ENCODE data around the gene ARL2.

Gene ARL2

GRCh38 chr11:65064847-65065240 lies 50.9 kb downstream of the ARL2 start:
- no peak overlapping the region for H3K4me3 ChIP-seq (ENCODE audit: low read length)
- TF ChIP-seq CTCF (conservative IDR thresholded peaks at IDR 0.05; ENCODE audit: low read depth, low read length) = no peak
- DNase-seq (ENCODE audit: low read depth) = no peak

GRCh38 chr11:65065851-65066250 lies 51.9 kb downstream of the ARL2 start:
- TF ChIP-seq CTCF (conservative IDR thresholded peaks at IDR 0.05; ENCODE audit: low read depth, low read length) = no peak
- no peak for DNase-seq (ENCODE audit: low read depth)
- no peak overlapping the region for H3K4me3 ChIP-seq (ENCODE audit: low read length)

- DNase-seq (ENCODE audit: low read depth) = no peak
- no peak overlapping the region for H3K4me3 ChIP-seq (ENCODE audit: low read length)
- TF ChIP-seq CTCF (conservative IDR thresholded peaks at IDR 0.05; ENCODE audit: low read depth, low read length) = no peak
These were observed 52.4 kb downstream of the ARL2 start for GRCh38 chr11:65066315-65066714.

- no peak for TF ChIP-seq CTCF (conservative IDR thresholded peaks at IDR 0.05; ENCODE audit: low read depth, low read length)
- H3K4me3 ChIP-seq (ENCODE audit: low read length) = no peak overlapping the region
- no peak for DNase-seq (ENCODE audit: low read depth)
These were observed 52.9 kb downstream of the ARL2 start for GRCh38 chr11:65066805-65067291.

- no peak for DNase-seq (ENCODE audit: low read depth)
- H3K4me3 ChIP-seq (ENCODE audit: low read length) = no peak overlapping the region
- no peak for TF ChIP-seq CTCF (conservative IDR thresholded peaks at IDR 0.05; ENCODE audit: low read depth, low read length)
These were observed 53.5 kb downstream of the ARL2 start for GRCh38 chr11:65067446-65067845.

GRCh38 chr11:65069217-65069616 lies 55.3 kb downstream of the ARL2 start:
- DNase-seq (ENCODE audit: low read depth) = no peak
- H3K4me3 ChIP-seq (ENCODE audit: low read length) = no peak overlapping the region
- no peak for TF ChIP-seq CTCF (conservative IDR thresholded peaks at IDR 0.05; ENCODE audit: low read depth, low read length)
